DOHH2 (cell line): ENCODE data around the gene ANAPC13.

Experiments used
- CTCF ChIP-seq: fragments of 200-600 bp; sonication (generic); IDR thresholded peaks from one replicate; pipeline ENCODE4 v1.5.1; 2014; ENCODE audit warnings: antibody characterized with exemption, mild to moderate bottlenecking, low read depth, low read length; ENCODE audit not compliant: poor library complexity, severe bottlenecking
- EZH2phosphoT487 ChIP-seq: fragments of 200-600 bp; sonication (generic); IDR thresholded peaks from 2 replicates; pipeline ENCODE4 v1.6.1; 2017; ENCODE audit warnings: borderline replicate concordance, mild to moderate bottlenecking, antibody characterized with exemption, low read length, moderate library complexity, mixed read lengths

GRCh38 chr3:134485075-134485717, 589 bp downstream of the ANAPC13 start:
- TF ChIP-seq CTCF (no peak), EZH2phosphoT487 (no peak)
